ENCODE data around the gene PEPD.

The PEPD gene

GRCh38 chr19:33550768-33551167 lies 29.2 kb upstream of the PEPD start:
- in situ Hi-C loops (cut with MboI; ENCODE audit: low sequenced_read_pairs), result loop anchor here (10.0 kb wide), 1 partner anchor 114 kb away; no protein-coding TSS in a partner anchor

- in situ Hi-C loops (cut with MboI; ENCODE audit: low sequenced_read_pairs), result no loop called here
These were observed 26.1 kb upstream of the PEPD start for GRCh38 chr19:33547676-33548075.

GRCh38 chr19:33546656-33547055 lies 25.1 kb upstream of the PEPD start:
- in situ Hi-C loops (cut with MboI; ENCODE audit: low sequenced_read_pairs), result no loop called here

GRCh38 chr19:33545217-33545981 lies 23.8 kb upstream of the PEPD start:
- in situ Hi-C loops (cut with MboI; ENCODE audit: low sequenced_read_pairs), result no loop called here

- in situ Hi-C loops (cut with MboI; ENCODE audit: low sequenced_read_pairs), result no loop called here
These were observed 13.6 kb upstream of the PEPD start for GRCh38 chr19:33535226-33535625.

GRCh38 chr19:33532859-33533460 lies 11.4 kb upstream of the PEPD start:
- in situ Hi-C loops (cut with MboI; ENCODE audit: low sequenced_read_pairs), result no loop called here

- in situ Hi-C loops (cut with MboI; ENCODE audit: low sequenced_read_pairs), result no loop called here
These were observed 9.3 kb upstream of the PEPD start for GRCh38 chr19:33530842-33531241.

- in situ Hi-C loops (cut with MboI; ENCODE audit: low sequenced_read_pairs), result no loop called here
These were observed 8.7 kb upstream of the PEPD start for GRCh38 chr19:33530296-33530695.

- in situ Hi-C loops (cut with MboI; ENCODE audit: low sequenced_read_pairs), result no loop called here
These were observed 7.6 kb upstream of the PEPD start for GRCh38 chr19:33529094-33529676.

GRCh38 chr19:33528404-33528803 lies 6.8 kb upstream of the PEPD start:
- in situ Hi-C loops (cut with MboI; ENCODE audit: low sequenced_read_pairs), result no loop called here

- in situ Hi-C loops (cut with MboI; ENCODE audit: low sequenced_read_pairs), result no loop called here
These were observed 5.5 kb upstream of the PEPD start for GRCh38 chr19:33527125-33527524.

GRCh38 chr19:33524024-33524664 lies 2.6 kb upstream of the PEPD start:
- in situ Hi-C loops (cut with MboI; ENCODE audit: low sequenced_read_pairs), result no loop called here

- in situ Hi-C loops (cut with MboI; ENCODE audit: low sequenced_read_pairs), result no loop called here
These were observed 1.6 kb upstream of the PEPD start for GRCh38 chr19:33523167-33523566.

- in situ Hi-C loops (cut with MboI; ENCODE audit: low sequenced_read_pairs), result no loop called here
These were observed 726 bp upstream of the PEPD start for GRCh38 chr19:33522371-33522662.

- in situ Hi-C loops (cut with MboI; ENCODE audit: low sequenced_read_pairs), result no loop called here
These were observed 629 bp downstream of the PEPD start for GRCh38 chr19:33520844-33521479.

GRCh38 chr19:33520048-33520643 lies 1.4 kb downstream of the PEPD start:
- in situ Hi-C loops (cut with MboI; ENCODE audit: low sequenced_read_pairs), result no loop called here

GRCh38 chr19:33519416-33519815 lies 2.2 kb downstream of the PEPD start:
- in situ Hi-C loops (cut with MboI; ENCODE audit: low sequenced_read_pairs), result no loop called here

- in situ Hi-C loops (cut with MboI; ENCODE audit: low sequenced_read_pairs), result no loop called here
These were observed 3.0 kb downstream of the PEPD start for GRCh38 chr19:33518541-33518940.

- in situ Hi-C loops (cut with MboI; ENCODE audit: low sequenced_read_pairs), result no loop called here
These were observed 3.7 kb downstream of the PEPD start for GRCh38 chr19:33517922-33518321.

- in situ Hi-C loops (cut with MboI; ENCODE audit: low sequenced_read_pairs), result no loop called here
These were observed 5.7 kb downstream of the PEPD start for GRCh38 chr19:33515921-33516320.

GRCh38 chr19:33514885-33515551 lies 6.6 kb downstream of the PEPD start:
- in situ Hi-C loops (cut with MboI; ENCODE audit: low sequenced_read_pairs), result no loop called here

Measured in HL-60/S4 treated with phorbol 12-myristate 13-acetate at 8.2 ng/mL for 4 days and 3 days (cell line).